Measurements from ENCODE around the gene TTC28.

The TTC28 gene

GRCh38 chr22:27975381-27976013 is 704.1 kb downstream of the TTC28 start:
- no peak for DNase-seq

GRCh38 chr22:27973846-27974245 is 705.8 kb downstream of the TTC28 start:
- DNase-seq: no peak

GRCh38 chr22:27972732-27973698 is 706.6 kb downstream of the TTC28 start:
- no peak for DNase-seq

GRCh38 chr22:27971926-27972325 is 707.7 kb downstream of the TTC28 start:
- no peak for DNase-seq

GRCh38 chr22:27970596-27971220 is 708.9 kb downstream of the TTC28 start:
- no peak for DNase-seq

- DNase-seq: no peak
Measured at GRCh38 chr22:27966168-27967064, 713.2 kb downstream of the TTC28 start.

GRCh38 chr22:27962268-27963044 is 717.2 kb downstream of the TTC28 start:
- DNase-seq: no peak

GRCh38 chr22:27961680-27962079 is 718.0 kb downstream of the TTC28 start:
- DNase-seq: no peak

- DNase-seq: no peak
Measured at GRCh38 chr22:27961182-27961581, 718.5 kb downstream of the TTC28 start.

GRCh38 chr22:27959335-27960090 is 720.1 kb downstream of the TTC28 start:
- no peak for DNase-seq

GRCh38 chr22:27952779-27953178 is 726.9 kb downstream of the TTC28 start:
- no peak for DNase-seq

- no peak for DNase-seq
Measured at GRCh38 chr22:27952091-27952490, 727.5 kb downstream of the TTC28 start.

GRCh38 chr22:27949421-27949820 is 730.2 kb downstream of the TTC28 start:
- DNase-seq: no peak

GRCh38 chr22:27948569-27948968 is 731.1 kb downstream of the TTC28 start:
- no peak for DNase-seq

- no peak for DNase-seq
Measured at GRCh38 chr22:27947448-27947847, 732.2 kb downstream of the TTC28 start.

- DNase-seq: no peak
Measured at GRCh38 chr22:27941143-27941542, 738.5 kb downstream of the TTC28 start.

- DNase-seq: no peak
Measured at GRCh38 chr22:27937453-27937852, 742.2 kb downstream of the TTC28 start.

GRCh38 chr22:27935897-27936296 is 743.7 kb downstream of the TTC28 start:
- DNase-seq: no peak

GRCh38 chr22:27934069-27934468 is 745.6 kb downstream of the TTC28 start:
- no peak for DNase-seq

- DNase-seq: no peak
Measured at GRCh38 chr22:27933186-27933983, 746.3 kb downstream of the TTC28 start.

Data from stimulated activated CD4-positive, alpha-beta T cell treated with anti-CD3 and anti-CD28 coated beads, Interleukin-4, amount 100 ng/mL, for 24 hours (primary cell).